Small intestine (tissue), 7 donors: Measurements from ENCODE around the gene SHOX. TPM values are rescaled to one million over a fixed set of nuclear protein-coding genes. Genes with fewer than 3 reads are reported as not detected.

ENCODE experiments used
- DNase-seq, 2 donors: peaks; one replicate each; pipeline versions ENCODE4 v3.0.0 to v3.0.0-alpha.2; 2013
- FAIRE-seq: peaks from 2 replicates; lab custom pipeline; 2012; peaks lifted over from hg19 to GRCh38; lab: Jason Lieb, UNC
- H3K27ac ChIP-seq, 3 donors: one replicate each; pipeline ENCODE4 v1.5.1; 2013; ENCODE audit warnings: low read length in 2 of 3, mild to moderate bottlenecking in 2 of 3, control low read depth in 1 of 3, inconsistent platforms in 1 of 3, low read depth in 1 of 3, moderate library complexity in 1 of 3
- H3K27me3 ChIP-seq, 3 donors: one replicate each; pipeline ENCODE4 v1.6.1; 2013; ENCODE audit warnings: low read length in 3 of 3, inconsistent platforms in 1 of 3; ENCODE audit not compliant: control insufficient read depth in 3 of 3, insufficient read depth in 3 of 3
- H3K36me3 ChIP-seq, 3 donors: one replicate each; pipeline ENCODE4 v1.6.1; 2013; ENCODE audit warnings: low read length in 3 of 3, inconsistent platforms in 1 of 3, low read depth in 1 of 3, mild to moderate bottlenecking in 1 of 3, moderate library complexity in 1 of 3; ENCODE audit not compliant: control insufficient read depth in 3 of 3, insufficient read depth in 2 of 3
- H3K4me1 ChIP-seq, 3 donors: one replicate each; pipeline ENCODE4 v1.6.1; 2013; ENCODE audit warnings: low read length in 2 of 3, inconsistent platforms in 1 of 3, low read depth in 1 of 3, mild to moderate bottlenecking in 1 of 3, moderate library complexity in 1 of 3; ENCODE audit not compliant: control insufficient read depth in 3 of 3, insufficient read depth in 2 of 3
- H3K4me3 ChIP-seq, 3 donors: one replicate each; pipeline ENCODE4 v1.5.1; 2013; ENCODE audit warnings: low read length in 3 of 3, control low read depth in 1 of 3, inconsistent platforms in 1 of 3, low read depth in 1 of 3, mild to moderate bottlenecking in 1 of 3, moderate library complexity in 1 of 3
- H3K9me3 ChIP-seq, 2 donors: one replicate each; pipeline ENCODE4 v1.6.1; 2013; ENCODE audit warnings: low read depth in 1 of 2, low read length in 1 of 2; ENCODE audit not compliant: control insufficient read depth in 2 of 2, insufficient read depth in 1 of 2
- WGBS, 3 donors: extraction: QIAGEN DNeasy Blood & Tissue Kit; methylation state at CpG; one replicate each; pipeline ENCODE4 v1.1.7; 2013; 5-methylcytosine and 5-hydroxymethylcytosine counted together
- polyA plus RNA-seq, 4 donors: library from polyadenylated mRNA; stranded (reverse) in 3 of 4; unstranded in 1 of 4; fragments of 200-250 nt in 3 of 4; fragments of 120-200 nt in 1 of 4; gene quantifications; one replicate each; pipeline versions ENCODE4 v1.2.1 to v1.2.3, GENCODE V29; 2013
- donor health status: healthy with polysubstance abuse.
- donor health status: control.
- donor health status: control.
- donor health status: Bipolar disorder and iron deficiency.
- donor health status: healthy.

SHOX gene
- polyA plus RNA-seq, 4 donors = 0.04 TPM; not detected in 2

GRCh38 chrX:689983-690382 lies 59.4 kb downstream of the SHOX start:
- 88 to 94% (median 89%) methylated on average over 7 of the region's 7 CpGs for WGBS, 3 donors
- Histone ChIP-seq H3K27me3 (no peaks in the 10 kb centered on the region), H3K4me1 (no peaks in the 10 kb centered on the region), H3K9me3 (peaks cover 0 to 13% of the 10 kb centered on the region in 2 donors), H3K27ac (no peak overlapping the region), H3K36me3 (no peaks in the 10 kb centered on the region), H3K4me3 (no peak overlapping the region)
- FAIRE-seq (no peak), DNase-seq (no peak)

DNA sequence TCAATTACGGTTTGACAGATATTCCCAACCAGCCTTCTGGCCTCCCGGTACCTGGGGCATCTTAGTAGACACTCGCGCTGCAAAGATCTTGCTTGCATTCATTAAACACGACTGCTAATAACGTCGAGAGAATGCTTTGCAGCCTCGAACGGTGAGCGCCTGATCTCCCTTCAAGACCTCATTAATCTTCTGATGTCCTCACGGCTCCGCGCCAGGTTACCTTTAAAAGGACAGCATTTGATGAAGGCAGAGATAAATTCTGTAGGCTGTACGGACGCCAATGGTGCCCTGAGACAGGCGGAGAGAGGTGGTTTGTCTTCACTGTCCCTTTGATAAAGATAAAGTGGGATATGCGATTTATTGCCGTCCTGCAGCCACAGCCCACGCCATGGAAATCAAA lies 64.2 kb downstream of the SHOX start:
- Histone ChIP-seq H3K27ac (no peak overlapping the region), H3K4me1 (no peaks in the 10 kb centered on the region), H3K27me3 (no peaks in the 10 kb centered on the region), H3K9me3 (peaks cover 0 to 24% of the 10 kb centered on the region in 2 donors), H3K36me3 (no peaks in the 10 kb centered on the region), H3K4me3 (no peak overlapping the region)
- DNase-seq = no peak
- 85 to 91% (median 91%) methylated on average over 19 of the region's 19 CpGs for WGBS, 3 donors
- FAIRE-seq = no peak

GRCh38 chrX:698206-698605 lies 67.6 kb downstream of the SHOX start:
- Histone ChIP-seq H3K4me1 (no peaks in the 10 kb centered on the region), H3K9me3 (peaks cover 0 to 24% of the 10 kb centered on the region in 2 donors), H3K27ac (no peak overlapping the region), H3K4me3 (no peak overlapping the region), H3K36me3 (no peaks in the 10 kb centered on the region), H3K27me3 (no peaks in the 10 kb centered on the region)
- no peak for FAIRE-seq
- 66 to 89% (median 81%) methylated on average over 20 of the region's 20 CpGs for WGBS, 3 donors
- no peak for DNase-seq

DNA sequence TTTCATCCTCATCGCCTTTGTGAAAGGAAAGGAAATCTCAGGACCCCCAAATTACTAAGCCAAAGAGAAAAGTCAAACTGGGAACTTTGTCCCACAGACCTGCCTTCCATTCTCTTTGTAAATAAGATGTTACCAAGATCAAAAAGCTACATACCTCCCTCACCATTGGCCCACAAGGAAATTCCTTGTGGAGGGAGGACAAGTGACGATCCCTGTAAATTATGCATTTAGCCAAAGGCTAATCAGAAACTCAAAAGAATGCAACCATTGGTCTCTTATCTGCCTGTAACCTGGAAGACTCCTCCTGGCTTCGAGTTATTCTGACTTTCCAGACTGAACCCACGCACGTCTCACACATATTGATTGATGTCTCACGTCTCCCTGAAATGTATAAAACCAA lies 70.3 kb downstream of the SHOX start:
- Histone ChIP-seq H3K27me3 (no peaks in the 10 kb centered on the region), H3K36me3 (no peaks in the 10 kb centered on the region), H3K4me1 (no peaks in the 10 kb centered on the region), H3K4me3 (no peak overlapping the region), H3K9me3 (peaks cover 0 to 11% of the 10 kb centered on the region in 2 donors), H3K27ac (no peak overlapping the region)
- FAIRE-seq (no peak), DNase-seq (no peak)
- 40 to 52% (median 45%) methylated on average over 6 of the region's 6 CpGs for whole genome bisulfite sequencing, 3 donors

GRCh38 chrX:701673-702072 lies 71.1 kb downstream of the SHOX start:
- Histone ChIP-seq H3K36me3 (no peaks in the 10 kb centered on the region), H3K27me3 (no peaks in the 10 kb centered on the region), H3K4me3 (no peak overlapping the region), H3K9me3 (peaks cover 0 to 9% of the 10 kb centered on the region in 2 donors), H3K27ac (no peak overlapping the region), H3K4me1 (no peaks in the 10 kb centered on the region)
- 72 to 87% (median 87%) methylated on average over 5 of the region's 5 CpGs for WGBS, 3 donors
- DNase-seq (no peak), FAIRE-seq (no peak)

DNA sequence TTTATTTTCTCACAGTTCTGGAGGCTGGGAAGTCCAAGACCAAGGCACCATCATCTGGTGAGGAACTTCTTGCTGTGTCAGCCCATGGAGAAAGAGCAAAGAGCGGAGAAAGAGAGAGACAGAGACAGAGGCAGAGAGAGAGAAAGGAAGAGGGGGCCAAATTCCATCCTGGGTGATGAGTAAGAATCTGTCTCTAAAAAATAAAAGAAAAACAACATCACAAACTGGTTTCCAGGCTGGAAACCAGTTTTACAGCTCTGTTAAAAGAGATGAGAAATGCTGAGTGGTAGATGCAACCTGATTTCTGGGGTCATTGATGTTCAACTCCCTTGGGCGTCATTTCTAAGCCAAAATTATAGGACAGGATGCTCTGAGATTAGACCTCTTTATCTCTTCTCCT lies 72.9 kb downstream of the SHOX start:
- WGBS, 3 donors = 60 to 83% (median 75%) methylated on average over 2 of the region's 2 CpGs
- no peaks in the 10 kb centered on the region for H3K4me1 ChIP-seq
- no peak for DNase-seq

DNA sequence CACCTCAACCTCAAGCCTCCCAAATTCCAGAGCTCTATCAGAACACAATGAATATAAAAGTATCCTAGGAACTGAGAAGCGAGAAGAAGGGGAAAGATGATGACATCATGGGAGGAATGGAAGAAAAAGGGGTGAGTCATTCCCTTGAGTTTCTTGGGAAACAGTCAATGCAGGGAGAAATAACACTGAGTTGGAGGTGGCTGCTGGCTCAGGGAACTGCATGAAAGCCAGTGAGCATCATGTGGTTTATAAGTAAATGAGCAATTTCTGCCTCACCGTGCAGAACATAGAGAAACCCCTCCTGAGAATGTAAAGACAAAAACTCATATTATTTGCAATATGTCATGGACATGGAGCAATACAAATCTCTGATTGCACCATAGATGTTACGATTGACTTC lies 73.3 kb downstream of the SHOX start:
- H3K27me3 ChIP-seq = no peaks in the 10 kb centered on the region
- DNase-seq (no peak), FAIRE-seq (no peak)
- no peaks in the 10 kb centered on the region for H3K4me1 ChIP-seq
- no peaks in the 10 kb centered on the region for H3K36me3 ChIP-seq
- peaks cover 1 to 8% of the 10 kb centered on the region in 2 donors for H3K9me3 ChIP-seq
- WGBS, 3 donors = 75 to 84% (median 83%) methylated on average over 3 of the region's 3 CpGs
- no peak overlapping the region for H3K4me3 ChIP-seq
- no peak overlapping the region for H3K27ac ChIP-seq

More for the DNA sequence above, 72.9 kb downstream of the SHOX start:
- Histone ChIP-seq H3K9me3 (peaks cover 1 to 8% of the 10 kb centered on the region in 2 donors), H3K36me3 (no peaks in the 10 kb centered on the region), H3K27me3 (no peaks in the 10 kb centered on the region), H3K4me3 (no peak overlapping the region), H3K27ac (no peak overlapping the region)
- FAIRE-seq = no peak

Other genes starting within 250 kb of the SHOX start
- 10 to 100 TPM in 3 of 4 donors, 1 to 10 TPM in 1; 4.9 to 13.6 (median 11.8) TPM for gene PPP2R3B, start 243.9 kb upstream of the SHOX start, polyA plus RNA-seq